MM.1S (cell line): ENCODE results near the gene FARS2.

ENCODE experiments used
- DNase-seq: peaks from one replicate; pipeline ENCODE4 v3.0.0-alpha.2; 2015
- H2AFZ ChIP-seq: fragments of 300-600 bp; sonication (generic); 2 replicates; pipeline ENCODE4 v1.6.0; 2016; ENCODE audit warnings: antibody characterized with exemption, low read length
- H3F3A ChIP-seq: fragments of 300-600 bp; sonication (generic); 2 replicates; pipeline ENCODE4 v1.6.1; 2016; ENCODE audit warnings: mild to moderate bottlenecking, antibody characterized with exemption, low read length, moderate library complexity, mixed read lengths; ENCODE audit not compliant: insufficient read depth
- H3K27ac ChIP-seq: fragments of 300-600 bp; sonication (generic); 2 replicates; pipeline ENCODE4 v1.5.1; 2016; ENCODE audit warnings: mild to moderate bottlenecking, low read length
- H3K27me3 ChIP-seq: fragments of 300-600 bp; sonication (generic); replicated peaks from 2 replicates; pipeline ENCODE4 v1.6.0; 2016; ENCODE audit warnings: low read length; ENCODE audit not compliant: insufficient read depth
- H3K36me3 ChIP-seq: fragments of 300-600 bp; sonication (generic); replicated peaks from 2 replicates; pipeline ENCODE4 v1.6.1; 2016; ENCODE audit warnings: mild to moderate bottlenecking, low read length, mixed read lengths; ENCODE audit not compliant: insufficient read depth
- H3K4me1 ChIP-seq: fragments of 300-600 bp; sonication (generic); 2 replicates; pipeline ENCODE4 v1.6.1; 2016; ENCODE audit warnings: low read length, mixed read lengths
- H3K4me2 ChIP-seq: fragments of 300-600 bp; sonication (generic); 2 replicates; pipeline ENCODE4 v1.6.0; 2016; ENCODE audit warnings: low read depth, low read length
- H3K4me3 ChIP-seq: fragments of 300-600 bp; sonication (generic); 2 replicates; pipeline ENCODE4 v1.5.1; 2016; ENCODE audit warnings: low read length, mixed read lengths
- H3K79me2 ChIP-seq: fragments of 300-600 bp; sonication (generic); 2 replicates; pipeline ENCODE4 v1.6.1; 2016; ENCODE audit warnings: mixed run types, low read length, mixed read lengths
- H3K9ac ChIP-seq: fragments of 300-600 bp; sonication (generic); 2 replicates; pipeline ENCODE4 v1.6.1; 2016; ENCODE audit warnings: low read length, mixed read lengths
- H3K9me2 ChIP-seq: fragments of 300-600 bp; sonication (generic); replicated peaks from 2 replicates; pipeline ENCODE4 v1.6.1; 2016; ENCODE audit warnings: mild to moderate bottlenecking, low read length, mixed read lengths; ENCODE audit not compliant: insufficient read depth
- H3K9me3 ChIP-seq: fragments of 300-600 bp; sonication (generic); replicated peaks from 2 replicates; pipeline ENCODE4 v1.6.1; 2016; ENCODE audit warnings: mild to moderate bottlenecking, low read length, mixed read lengths; ENCODE audit not compliant: insufficient read depth
- H4K20me1 ChIP-seq: fragments of 300-600 bp; sonication (generic); 2 replicates; pipeline ENCODE4 v1.6.1; 2016; ENCODE audit warnings: mild to moderate bottlenecking, low read length, moderate library complexity, mixed read lengths; ENCODE audit not compliant: insufficient read depth
- EZH2 ChIP-seq: fragments of 300-600 bp; sonication (generic); optimal IDR thresholded peaks from 2 replicates; pipeline ENCODE3; 2017; ENCODE audit warnings: low read depth, mild to moderate bottlenecking, antibody characterized with exemption, low read length, mixed read lengths
- EZH2phosphoT487 ChIP-seq: fragments of 300-600 bp; sonication (generic); IDR thresholded peaks from 2 replicates; pipeline ENCODE4 v1.6.1; 2018; ENCODE audit warnings: antibody characterized with exemption, low read length
- TF ChIP-seq, protein P1 (sequence below): fragments of 300-600 bp; sonication (generic); IDR thresholded peaks from 2 replicates; pipeline ENCODE4 v1.5.1; 2016; ENCODE audit warnings: antibody characterized with exemption, low read length, mixed read lengths

The FARS2 gene

DNA sequence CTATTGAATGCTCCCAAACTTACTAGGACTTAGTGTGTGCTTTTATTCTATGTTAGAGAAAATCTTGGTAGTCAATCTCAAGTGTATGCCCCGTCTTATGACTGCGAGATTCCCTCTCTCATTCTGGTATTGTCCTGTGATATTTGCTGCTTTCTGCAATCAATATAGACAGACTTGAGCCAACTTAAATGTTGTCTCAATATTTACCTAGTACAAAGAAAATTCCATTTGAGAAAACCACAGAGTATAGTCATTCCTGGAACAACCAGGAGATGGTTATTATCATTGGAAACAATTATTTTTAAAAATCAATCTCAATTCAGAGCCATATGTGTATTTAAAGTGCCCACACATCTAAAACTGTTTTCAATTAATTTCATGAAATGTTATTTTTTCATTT, 415.4 kb downstream of the FARS2 start:
- no peak overlapping the region for H3K9ac ChIP-seq
- H3K9me2 ChIP-seq = no peaks in the 10 kb centered on the region
- TF ChIP-seq, protein P1, sequence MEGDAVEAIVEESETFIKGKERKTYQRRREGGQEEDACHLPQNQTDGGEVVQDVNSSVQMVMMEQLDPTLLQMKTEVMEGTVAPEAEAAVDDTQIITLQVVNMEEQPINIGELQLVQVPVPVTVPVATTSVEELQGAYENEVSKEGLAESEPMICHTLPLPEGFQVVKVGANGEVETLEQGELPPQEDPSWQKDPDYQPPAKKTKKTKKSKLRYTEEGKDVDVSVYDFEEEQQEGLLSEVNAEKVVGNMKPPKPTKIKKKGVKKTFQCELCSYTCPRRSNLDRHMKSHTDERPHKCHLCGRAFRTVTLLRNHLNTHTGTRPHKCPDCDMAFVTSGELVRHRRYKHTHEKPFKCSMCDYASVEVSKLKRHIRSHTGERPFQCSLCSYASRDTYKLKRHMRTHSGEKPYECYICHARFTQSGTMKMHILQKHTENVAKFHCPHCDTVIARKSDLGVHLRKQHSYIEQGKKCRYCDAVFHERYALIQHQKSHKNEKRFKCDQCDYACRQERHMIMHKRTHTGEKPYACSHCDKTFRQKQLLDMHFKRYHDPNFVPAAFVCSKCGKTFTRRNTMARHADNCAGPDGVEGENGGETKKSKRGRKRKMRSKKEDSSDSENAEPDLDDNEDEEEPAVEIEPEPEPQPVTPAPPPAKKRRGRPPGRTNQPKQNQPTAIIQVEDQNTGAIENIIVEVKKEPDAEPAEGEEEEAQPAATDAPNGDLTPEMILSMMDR = no peak
- TF ChIP-seq EZH2phosphoT487 (no peak), EZH2 (no peak)
- H3K4me3 ChIP-seq = no peak overlapping the region
- no peaks in the 10 kb centered on the region for H3K79me2 ChIP-seq
- no peak overlapping the region for H3K4me2 ChIP-seq
- H3K27me3 ChIP-seq = no peaks in the 10 kb centered on the region
- no peaks in the 10 kb centered on the region for H3K4me1 ChIP-seq
- H3K27ac ChIP-seq = no peak overlapping the region
- H3F3A ChIP-seq = no peaks in the 10 kb centered on the region
- H2AFZ ChIP-seq = no peak overlapping the region
- DNase-seq = no peak
- no peaks in the 10 kb centered on the region for H3K36me3 ChIP-seq
- H4K20me1 ChIP-seq = no peaks in the 10 kb centered on the region
- no peaks in the 10 kb centered on the region for H3K9me3 ChIP-seq

DNA sequence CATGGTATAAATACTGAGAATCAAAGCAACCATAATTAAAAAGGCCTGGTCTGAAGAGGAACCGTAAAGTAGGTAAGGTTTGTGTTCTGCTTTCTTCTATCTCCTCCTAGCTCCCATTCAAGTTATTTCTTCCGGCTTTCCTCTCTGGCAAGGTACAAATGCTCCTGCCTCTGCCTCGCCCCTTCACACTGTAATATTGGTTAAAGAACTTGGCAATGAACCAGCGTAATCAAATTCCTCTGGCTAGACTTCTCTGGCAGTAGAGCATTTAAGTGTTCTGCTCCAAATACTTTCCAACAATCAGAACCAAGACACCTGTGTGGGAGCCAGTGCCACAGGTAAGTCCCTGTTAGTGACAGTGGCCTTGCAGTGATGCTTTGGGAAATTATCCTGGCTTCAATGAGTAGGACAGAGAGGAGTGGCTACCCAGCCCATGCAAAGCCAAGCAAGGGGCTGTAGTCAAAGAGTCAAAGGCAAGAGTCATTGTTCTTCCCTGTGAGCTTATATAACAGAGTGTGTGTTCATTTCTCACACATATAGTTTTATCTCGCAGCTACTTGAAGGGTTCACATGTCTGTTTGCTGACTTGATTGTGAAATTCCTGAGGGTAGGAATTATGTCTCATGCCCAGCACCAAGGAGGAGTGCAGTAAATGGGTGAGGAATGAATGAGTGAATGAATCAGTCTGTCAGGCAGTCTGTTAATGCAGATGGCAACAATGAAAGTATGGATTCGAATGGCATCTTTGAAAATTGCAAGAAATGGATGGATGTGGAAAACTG, 416.1 kb downstream of the FARS2 start:
- Histone ChIP-seq H3K27me3 (no peaks in the 10 kb centered on the region), H3K79me2 (no peaks in the 10 kb centered on the region), H3K4me1 (no peaks in the 10 kb centered on the region), H3K9me3 (no peaks in the 10 kb centered on the region), H4K20me1 (no peaks in the 10 kb centered on the region), H3K4me2 (no peak overlapping the region), H3K27ac (no peak overlapping the region), H3K4me3 (no peak overlapping the region), H3K9me2 (no peaks in the 10 kb centered on the region), H3K9ac (no peak overlapping the region), H2AFZ (no peak overlapping the region), H3F3A (no peaks in the 10 kb centered on the region), H3K36me3 (no peaks in the 10 kb centered on the region)
- no peak for DNase-seq
- TF ChIP-seq EZH2 (no peak), EZH2phosphoT487 (no peak)
- TF ChIP-seq, protein P1 = no peak

GRCh38 chr6:5679270-5679669, 418.0 kb downstream of the FARS2 start:
- Histone ChIP-seq H3K9me3 (no peaks in the 10 kb centered on the region), H4K20me1 (no peaks in the 10 kb centered on the region), H3K9ac (no peak overlapping the region), H3K36me3 (no peaks in the 10 kb centered on the region), H3K4me3 (no peak overlapping the region), H3K4me2 (no peak overlapping the region), H3K27me3 (no peaks in the 10 kb centered on the region), H3K79me2 (no peaks in the 10 kb centered on the region), H3K9me2 (no peaks in the 10 kb centered on the region), H2AFZ (no peak overlapping the region), H3K27ac (no peak overlapping the region), H3F3A (no peaks in the 10 kb centered on the region), H3K4me1 (no peaks in the 10 kb centered on the region)
- DNase-seq = no peak
- no peak for TF ChIP-seq EZH2phosphoT487
- TF ChIP-seq, protein P1 = no peak
- no peak for TF ChIP-seq EZH2
